NCI-H510A treated with DMSO at 0.1 percent for 48 hours (cell line): ENCODE measurements around the gene SFXN4.
"Not testable (repeated sequence)": the region's sequence is repeated elsewhere in the genome, so short reads cannot be mapped to it uniquely, and the experiment has no call there.

ENCODE experiments used
- DNase-seq: peaks from one replicate; lab custom pipeline; 2025; lab: John Stamatoyannopoulos, UW

Gene SFXN4

DNA sequence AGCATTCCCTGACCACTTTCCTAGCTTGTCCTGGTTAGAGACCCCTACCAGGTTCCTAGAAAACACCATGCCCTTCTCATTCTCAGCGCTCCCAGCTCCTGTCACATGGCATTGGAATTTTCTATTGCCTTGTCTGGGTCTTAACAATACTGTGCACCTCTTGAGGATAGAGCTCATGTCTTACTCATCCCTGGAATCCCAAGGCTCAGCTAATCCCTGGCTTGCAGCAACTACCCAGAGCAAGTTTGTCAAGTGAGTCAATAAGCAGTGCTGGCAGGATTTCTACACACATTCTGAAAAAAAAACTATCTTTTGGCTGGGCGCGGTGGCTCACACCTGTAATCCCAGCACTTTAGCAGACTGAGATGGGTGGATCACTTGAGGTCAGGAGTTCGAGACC, 24.8 kb upstream of the SFXN4 start:
- no peak for DNase-seq

DNA sequence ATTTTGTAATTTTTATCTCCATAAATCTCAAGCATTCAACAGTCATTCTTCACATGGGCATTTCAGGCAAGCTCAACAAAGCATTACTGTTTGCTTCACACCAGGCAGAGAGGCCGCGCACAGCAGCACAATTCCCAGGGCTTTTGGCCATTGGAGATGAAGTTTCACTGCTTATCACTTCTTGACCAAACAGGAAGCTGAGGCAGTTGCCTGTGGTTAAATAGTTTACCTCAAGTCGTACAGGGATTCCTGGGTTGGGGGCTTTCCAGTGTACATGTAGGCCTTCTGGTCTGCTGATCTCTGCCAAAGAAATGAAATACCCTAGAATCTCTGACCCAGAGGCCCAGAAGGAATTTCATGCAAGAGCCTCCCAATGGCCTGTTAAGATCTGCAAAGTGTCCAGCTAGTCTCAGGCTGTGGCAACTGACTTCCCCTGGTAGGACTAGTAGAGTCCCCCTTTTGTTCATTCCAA, 24.3 kb upstream of the SFXN4 start:
- DNase-seq = no peak

DNA sequence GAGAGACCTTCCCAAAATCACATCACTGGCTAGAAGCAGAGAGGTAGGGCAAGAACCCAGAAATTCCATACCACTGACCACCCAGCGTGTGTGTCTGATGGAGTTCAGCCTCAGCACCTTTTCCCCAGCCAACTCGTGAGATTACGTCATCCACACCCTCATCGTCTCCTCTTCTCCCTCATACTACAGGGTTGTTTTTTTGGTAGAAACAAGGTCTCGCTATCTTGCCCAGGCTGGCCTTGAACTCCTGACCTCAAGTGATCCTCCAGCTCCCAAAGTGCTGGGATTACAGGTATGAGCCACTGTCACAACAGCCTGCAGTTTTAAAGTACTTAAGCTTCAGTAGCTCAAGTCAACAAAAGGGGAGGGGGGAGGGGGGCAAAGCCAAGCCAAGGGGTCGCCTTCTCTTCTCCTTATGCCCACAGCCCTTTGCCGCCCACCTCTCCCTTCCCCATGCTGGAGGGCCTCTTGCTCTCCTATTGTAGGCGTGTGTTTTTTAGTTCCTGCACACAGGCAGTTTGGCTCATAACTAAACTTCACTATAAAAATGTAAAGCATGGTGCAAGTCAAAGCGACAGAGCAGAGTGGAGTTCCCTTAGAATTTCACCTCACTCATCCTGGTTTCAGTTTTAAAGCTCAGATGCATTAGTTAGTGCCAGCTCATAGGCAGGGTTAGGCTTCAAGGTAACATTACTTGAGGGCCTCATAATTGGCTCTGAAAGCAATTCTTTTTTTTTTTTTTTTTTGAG, 18.3 kb upstream of the SFXN4 start:
- no peak for DNase-seq

DNA sequence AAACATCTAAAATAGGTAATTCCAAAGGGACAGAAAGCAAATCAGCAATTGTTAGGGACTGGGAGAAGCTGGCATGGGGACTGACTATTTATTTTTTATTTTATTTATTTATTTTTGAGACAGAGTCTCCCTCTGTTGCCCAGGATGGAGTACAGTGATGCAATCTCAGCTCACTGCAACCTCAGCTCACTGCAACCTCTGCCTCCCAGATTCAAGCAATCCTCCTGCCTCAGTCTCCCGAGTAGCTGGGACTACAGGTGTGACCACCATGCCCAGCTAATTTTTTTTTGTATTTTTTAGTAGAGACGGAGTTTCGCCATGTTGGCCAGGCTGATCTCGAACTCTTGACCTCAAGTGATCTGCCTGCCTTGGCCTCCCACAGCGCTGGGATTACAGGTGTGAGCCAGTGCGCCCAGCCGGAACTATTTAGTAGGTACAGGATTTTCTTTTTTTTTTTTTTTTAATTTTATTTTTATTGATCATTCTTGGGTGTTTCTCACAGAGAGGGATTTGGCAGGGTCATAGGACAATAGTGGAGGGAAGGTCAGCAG, 15.4 kb upstream of the SFXN4 start:
- DNase-seq = not testable (repeated sequence)

DNA sequence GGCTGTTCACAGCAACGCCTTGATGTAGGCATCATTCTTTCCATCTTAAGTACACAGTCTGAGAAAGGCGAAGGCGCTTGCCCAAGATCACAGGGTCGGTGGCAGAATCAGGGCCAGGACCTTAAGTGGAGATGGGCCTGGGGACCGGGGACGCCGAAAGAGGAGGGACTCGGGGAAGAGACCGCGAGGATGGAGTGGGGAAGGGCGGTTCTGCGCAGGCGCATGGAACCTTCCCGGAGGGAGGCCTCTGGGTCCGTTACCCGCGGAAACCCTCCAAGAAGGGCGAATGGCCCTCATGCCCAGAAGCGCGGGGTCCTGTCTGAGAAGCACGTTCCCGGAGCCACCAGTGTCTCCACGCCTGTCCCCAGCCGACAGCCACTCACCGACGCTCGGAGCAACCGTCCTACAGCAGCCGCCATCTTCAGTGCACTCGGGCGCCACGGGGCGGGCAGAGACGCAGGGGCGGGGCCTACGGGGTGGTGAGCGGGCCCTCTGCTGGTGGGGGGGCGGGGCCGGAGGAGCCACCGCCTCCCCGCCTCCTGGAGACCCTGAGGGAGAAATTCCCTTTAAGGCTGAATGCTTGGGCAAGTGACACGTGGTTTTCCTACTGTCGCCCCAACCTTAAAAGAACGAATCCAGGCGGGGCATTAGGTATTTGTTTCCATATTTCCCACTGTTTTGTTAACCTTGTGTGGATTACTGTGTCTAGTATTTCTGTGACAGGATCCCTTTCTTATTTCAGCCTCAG, 13.0 kb upstream of the SFXN4 start, which contains the start of gene PRDX3:
Gene PRDX3, minus strand, starts transcription at position 441 of the 748 bp plus-strand sequence. Its CDS starts 22 bp downstream, at position 419.
- DNase-seq = peak; percentile 94

DNA sequence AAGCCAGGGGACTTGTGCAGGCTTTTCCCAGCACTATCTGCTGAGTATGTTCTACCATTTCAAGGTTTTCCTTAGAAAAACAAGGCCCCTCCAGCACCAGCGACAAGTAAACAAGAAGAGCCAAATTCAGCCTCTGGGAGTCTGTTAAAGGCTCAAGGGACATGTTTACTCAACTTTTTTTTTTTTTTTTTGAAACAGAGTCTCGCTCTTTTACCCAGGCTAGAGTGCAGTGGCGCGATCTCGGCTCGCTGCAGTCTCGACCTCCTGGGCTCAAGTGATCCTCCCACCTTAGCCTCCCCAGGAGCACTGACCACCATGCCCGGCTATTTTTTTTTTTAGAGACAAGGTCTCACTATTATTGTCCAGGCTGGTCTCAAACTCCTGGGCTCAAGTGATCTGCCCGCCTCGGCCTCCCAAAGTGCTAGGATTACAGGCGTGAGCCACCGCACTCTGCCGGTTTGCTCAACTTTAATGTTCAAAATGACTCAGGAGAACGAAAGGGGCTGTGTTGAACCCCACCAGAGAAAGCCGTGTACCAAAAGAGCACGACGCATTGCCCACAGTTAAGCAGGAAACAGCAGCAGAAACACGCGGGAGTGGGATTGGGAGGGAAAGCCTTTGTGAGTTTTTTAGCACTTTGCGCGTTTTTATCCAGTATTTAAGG, 12.3 kb upstream of the SFXN4 start:
- DNase-seq = peak; percentile 57

DNA sequence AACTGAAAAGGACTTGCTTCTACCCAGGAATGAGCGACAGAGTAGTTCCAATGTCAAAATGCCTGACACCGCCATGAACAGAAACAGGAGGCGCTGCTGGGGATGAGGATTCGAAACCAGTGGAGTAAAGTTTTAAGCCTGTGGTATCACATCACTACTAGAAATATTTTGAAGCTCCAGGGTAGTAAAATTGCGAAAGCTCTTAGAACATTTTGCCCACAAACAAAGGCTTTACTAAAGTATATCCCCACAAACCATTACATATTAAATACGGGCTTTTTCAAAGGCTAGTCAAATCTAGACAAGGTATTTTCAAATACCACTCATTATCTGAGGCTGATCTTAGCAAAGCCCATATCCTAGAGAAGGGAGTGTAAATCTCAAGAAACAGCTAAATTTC, 10.7 kb upstream of the SFXN4 start:
- no peak for DNase-seq

DNA sequence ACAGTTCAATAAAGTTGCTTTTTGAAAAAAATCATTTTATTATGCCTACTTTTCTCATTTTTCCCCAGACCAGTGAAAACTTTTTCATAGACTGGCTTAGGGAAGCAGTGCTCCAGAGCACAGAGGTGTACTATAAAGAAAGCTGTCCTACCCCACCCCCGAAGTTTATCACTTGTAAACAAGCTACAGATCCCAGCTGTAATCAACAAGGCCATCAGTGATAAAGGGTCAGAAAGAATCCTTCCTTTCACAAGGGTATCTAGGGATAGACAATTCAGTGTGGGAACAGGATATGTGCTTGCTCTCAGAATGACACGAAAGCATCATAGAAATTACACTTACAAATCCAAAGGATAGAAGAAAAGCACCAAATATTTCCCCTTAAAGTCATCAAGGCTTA, 8.6 kb upstream of the SFXN4 start:
- DNase-seq = no peak

DNA sequence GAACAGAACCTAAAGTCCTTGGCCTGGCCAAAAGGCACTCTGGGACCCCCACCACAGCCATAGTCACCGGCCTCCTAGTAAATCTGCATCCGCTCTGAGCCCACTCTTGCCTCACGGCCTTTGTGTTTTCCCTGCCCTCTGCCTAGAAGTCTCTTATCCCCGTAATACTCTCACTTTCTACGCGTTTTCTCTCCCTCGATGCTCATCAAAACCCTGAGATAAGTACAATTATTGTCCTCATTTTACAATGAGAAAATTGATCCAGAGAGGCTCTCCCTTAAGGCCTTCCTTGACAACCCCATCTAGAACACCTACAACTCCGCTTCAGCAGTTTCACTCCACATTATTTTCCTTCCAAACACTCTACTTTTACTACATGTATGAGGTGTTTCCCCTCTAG, 1.5 kb upstream of the SFXN4 start:
- DNase-seq = no peak

DNA sequence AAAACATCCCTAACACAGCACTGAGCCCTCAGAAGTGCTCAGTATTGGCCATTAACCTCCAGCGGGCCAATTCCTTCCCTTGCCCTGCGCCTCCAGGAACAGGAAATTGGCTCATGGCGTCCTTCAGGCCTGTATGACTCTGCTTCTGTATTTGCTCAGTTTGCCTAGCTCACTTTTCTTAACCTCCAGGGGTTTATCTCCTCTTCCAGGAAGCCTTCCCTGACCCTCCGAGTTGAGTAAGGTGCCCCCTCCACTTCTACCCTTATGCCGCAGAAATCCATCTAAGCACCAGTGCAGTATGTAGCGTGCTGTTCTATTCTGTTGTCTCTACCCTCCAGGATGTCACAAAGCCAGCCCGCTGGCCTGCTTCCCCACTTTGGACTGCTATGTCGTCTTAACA, 1.1 kb upstream of the SFXN4 start:
- DNase-seq = peak; percentile 5

DNA sequence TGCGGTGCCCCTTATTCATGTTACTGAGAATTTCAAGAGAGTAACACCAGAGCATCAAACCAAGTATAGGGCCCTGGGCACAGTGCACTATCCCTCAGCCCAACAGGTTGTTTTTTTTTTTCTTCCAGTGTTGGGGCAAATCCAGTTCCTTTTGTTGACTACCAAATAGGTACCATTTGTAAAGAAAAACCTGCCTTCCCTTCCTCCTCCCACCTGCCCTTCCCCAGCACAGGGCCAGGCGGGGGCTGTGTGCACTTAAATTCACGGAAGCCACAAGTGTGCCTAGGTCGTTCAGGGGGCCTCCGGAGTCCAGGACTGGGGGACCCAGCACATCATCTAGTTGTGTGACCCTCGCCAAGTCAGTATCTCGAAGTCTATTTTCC, 595 bp upstream of the SFXN4 start:
- DNase-seq = no peak

DNA sequence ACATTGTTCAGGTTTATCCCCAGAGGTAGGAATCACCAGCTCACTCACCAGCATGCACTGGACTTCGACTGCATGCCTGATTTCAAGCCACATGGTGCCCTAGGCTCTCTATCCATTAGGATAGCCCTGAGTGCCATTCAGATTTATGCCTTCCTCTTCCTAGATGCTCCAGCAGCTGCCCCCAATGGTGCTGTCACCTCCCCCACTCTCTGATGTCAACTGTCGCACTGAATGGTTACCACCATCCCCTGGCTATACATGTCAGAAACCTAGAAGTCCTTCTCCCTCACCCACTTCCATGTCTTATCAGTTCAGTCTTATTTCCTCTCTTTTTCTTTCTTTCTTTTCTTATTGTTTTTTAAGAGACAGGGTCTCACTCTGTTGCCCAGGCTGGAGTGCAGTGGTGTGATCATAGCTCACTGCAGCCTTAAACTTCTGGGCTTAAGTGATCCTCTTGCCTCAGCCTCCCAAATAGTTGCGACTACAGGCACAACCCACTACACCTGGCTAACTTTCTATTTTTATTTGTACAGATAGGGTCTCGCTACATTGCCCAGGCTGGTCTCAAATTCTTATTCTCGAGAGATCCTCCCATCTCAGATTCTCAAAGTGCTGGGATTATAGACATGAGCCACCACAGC, 2.9 kb downstream of the SFXN4 start:
- DNase-seq = no peak

DNA sequence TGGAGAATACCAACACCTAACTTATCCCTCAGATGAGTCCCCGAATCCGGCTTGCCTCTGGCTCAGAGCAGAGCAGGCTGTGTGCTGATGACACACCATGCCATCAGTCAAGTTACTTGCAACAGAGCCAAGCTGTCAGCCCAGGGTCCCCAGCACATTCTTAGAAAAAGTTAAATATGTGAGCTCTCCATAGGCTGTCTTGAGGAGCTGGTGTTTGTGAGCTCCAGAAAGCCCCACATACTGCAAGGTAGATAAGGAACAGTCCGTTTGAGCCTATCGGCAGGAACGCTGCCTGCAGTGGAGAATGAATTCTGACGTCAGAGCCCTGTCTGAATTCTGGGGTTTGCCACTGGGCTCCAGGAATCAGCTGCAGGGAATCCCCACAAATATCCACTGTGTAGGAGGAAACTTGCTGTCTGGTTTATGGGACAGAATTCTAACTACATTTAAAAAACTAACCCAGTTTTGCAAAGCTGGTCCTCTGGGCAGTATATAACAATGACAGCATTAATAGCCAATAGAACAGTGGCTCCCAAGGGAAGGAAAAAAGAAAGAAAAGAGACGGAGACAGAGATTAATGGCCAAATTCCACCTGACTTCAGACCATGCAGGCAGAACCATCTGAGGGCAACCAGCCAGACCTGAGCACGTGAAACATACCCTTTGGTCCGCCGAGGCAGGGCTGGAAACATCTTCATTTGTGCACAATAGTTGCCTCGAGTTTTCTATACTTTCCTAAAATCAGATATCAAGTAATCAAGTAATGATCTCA, 3.6 kb downstream of the SFXN4 start:
- no peak for DNase-seq

DNA sequence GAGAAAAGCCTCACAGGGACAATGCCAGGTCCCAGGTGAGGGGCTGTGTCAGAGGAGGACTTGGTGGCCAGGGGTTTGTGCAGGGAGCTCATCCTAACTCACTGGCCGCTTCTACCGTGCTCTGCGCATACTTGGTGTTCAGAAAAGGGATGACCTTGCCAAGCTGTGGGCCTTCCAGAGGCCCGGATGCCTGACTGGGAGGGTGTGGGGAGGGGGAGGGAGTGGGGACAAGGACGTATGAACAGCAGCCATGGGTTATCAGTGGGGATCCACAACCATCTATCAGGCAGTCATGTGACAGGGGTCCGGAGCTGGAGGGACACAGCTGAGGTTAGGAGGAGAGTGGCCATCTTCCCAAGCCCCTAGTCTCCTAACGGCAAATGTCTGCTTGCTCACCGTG, 6.2 kb downstream of the SFXN4 start:
- no peak for DNase-seq

DNA sequence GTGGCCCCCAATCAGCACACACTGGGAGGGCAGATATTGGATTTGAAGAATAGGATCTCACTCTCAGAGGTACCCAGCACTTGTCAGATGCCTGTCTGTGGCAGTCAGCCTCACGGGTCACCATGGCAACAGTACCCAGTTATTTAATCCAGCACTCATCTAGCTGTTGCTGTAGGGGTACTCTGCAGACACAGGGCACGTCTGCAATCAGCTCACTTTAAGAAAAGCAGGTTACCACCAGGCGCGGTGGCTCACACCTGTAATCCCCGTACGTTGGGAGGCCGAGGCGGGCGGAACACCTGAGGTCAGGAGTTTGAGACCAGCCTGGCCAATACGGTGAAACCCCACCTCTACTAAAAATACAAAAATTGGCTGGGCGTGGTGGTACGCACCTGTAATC, 11.9 kb downstream of the SFXN4 start:
- DNase-seq = no peak

DNA sequence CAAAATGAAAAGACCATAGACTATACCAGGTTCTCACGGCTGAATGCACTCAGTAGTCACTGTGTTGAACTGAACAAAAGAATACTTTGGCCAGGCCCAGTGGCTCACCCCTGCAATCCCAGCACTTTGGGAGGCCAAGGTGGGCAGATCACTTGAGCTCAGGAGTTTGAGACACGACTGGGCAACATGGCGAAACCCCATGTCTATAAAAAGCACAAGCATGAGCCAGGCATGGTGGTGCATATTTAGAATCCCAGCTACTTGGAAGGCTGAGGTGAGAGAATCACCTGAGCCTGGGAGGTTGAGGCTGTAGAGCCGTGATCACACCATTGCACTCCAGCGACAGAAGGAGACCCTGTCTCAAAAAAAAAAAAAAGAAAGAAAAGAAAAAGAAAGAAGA, 12.5 kb downstream of the SFXN4 start:
- DNase-seq = no peak

DNA sequence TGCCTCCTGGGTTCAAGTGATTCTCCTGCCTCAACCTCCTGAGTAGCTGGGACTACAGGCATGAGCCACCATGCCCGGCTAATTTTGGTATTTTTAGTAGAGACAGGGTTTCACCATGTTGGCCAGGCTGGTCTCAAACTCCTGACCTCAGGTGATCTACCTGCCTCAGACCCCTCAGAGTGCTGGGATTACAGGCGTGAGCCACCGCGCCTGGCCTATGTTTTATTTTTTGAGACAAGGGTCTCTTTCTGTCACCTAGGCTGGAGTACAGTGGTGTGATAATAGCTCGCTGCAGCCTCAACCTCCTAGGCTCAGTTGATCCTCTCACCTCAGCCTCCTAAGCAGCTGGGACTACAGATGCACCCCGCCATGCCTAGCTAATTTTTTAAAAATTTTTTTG, 13.9 kb downstream of the SFXN4 start:
- not testable (repeated sequence) for DNase-seq

DNA sequence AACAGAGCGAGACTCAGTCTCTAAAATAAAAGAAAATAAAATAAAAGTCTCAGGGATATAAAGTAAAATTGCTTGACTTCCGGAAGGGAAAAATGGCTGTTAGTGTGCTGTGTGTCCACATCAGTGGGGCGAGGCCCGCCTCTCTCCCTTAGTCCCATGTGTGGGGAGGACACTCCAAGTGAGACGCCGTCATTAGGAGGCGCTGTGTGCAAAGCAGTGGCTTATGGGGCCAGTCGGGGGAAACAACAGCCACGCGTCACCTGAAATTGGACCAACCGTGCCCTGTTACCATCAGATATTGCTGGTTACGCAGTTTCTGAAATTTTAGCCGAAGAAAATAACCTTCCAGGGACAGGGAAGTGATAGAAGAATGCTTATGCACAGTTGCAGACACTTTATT, 15.8 kb downstream of the SFXN4 start:
- DNase-seq = no peak

DNA sequence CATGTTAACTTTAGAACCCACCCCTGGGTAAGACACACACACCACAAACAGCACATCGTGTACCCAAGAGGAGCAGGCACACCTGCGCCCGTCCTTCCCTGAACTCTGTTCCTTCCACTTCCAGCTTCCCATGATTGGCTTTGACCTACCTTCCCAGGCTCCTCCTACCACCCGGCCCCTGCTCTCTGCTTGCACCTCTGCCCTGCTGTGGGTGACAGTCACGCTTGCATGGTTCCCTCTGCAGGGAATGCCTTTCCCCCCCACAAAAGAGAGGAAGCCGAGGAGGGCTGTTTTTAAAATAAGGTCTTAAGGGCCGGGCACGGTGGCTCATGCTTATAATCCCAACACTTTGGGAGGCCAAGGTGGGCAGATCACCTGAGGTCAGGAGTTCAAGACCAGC, 16.4 kb downstream of the SFXN4 start:
- DNase-seq = no peak

DNA sequence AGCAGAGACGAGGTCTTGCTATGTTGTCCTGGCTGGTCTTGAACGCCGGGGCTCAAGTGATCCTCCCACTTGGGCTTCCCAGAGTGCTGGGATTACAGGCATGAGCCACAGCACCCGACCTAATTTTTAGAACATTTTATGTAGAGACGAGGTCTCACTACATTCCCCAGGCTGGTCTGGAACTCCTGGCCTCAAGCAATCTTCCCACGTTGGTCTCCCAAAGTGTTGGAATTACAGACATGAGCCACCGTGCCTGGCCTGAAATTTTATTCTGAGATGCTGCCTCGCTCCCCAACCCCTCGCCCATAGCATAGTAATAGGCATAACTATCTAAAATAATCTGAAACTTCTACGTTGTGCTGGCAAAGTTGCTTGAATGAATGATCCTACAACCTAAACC, 21.9 kb downstream of the SFXN4 start:
- DNase-seq = no peak

DNA sequence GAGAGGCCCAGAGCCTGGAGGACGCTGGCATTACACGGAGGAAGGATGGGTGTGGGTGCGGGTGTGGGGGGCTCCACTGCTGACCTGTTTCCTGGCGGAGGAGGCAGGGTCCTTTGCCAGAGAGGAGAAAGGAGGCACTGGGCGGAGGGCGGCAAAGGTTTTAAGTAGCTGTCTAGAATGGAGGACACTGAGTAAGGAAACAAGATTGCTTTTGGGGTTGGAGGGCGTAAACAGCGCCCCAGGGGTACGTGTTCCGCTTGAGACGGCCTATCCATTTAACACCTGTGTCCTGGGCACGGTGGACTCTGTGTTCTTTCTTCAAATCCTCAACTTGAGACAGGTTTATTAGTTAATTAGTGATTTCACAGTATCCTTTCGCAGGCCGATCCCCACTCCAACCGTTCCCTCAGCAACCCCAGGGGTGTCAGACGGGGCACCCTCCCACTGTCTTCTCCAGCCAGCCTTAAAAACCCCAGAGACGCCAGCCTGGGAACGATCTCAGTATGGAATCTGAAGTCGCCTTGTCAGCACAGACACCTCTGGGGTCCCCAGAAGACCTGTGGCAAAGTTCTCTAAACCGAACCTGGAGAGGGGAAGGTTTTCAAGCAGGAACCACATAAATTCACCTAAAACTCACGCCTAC, 24.8 kb downstream of the SFXN4 start:
- DNase-seq = no peak
